Stimulated activated naive CD4-positive, alpha-beta T cell (primary cell): ENCODE data around the gene PBX1.
"Not testable (repeated sequence)": the region's sequence is repeated elsewhere in the genome, so short reads cannot be mapped to it uniquely, and the experiment has no call there.

ENCODE experiments used
- DNase-seq, 6 experiments: peaks; one replicate each; lab custom pipeline; 2025; lab: John Stamatoyannopoulos, UW

Gene PBX1

DNA sequence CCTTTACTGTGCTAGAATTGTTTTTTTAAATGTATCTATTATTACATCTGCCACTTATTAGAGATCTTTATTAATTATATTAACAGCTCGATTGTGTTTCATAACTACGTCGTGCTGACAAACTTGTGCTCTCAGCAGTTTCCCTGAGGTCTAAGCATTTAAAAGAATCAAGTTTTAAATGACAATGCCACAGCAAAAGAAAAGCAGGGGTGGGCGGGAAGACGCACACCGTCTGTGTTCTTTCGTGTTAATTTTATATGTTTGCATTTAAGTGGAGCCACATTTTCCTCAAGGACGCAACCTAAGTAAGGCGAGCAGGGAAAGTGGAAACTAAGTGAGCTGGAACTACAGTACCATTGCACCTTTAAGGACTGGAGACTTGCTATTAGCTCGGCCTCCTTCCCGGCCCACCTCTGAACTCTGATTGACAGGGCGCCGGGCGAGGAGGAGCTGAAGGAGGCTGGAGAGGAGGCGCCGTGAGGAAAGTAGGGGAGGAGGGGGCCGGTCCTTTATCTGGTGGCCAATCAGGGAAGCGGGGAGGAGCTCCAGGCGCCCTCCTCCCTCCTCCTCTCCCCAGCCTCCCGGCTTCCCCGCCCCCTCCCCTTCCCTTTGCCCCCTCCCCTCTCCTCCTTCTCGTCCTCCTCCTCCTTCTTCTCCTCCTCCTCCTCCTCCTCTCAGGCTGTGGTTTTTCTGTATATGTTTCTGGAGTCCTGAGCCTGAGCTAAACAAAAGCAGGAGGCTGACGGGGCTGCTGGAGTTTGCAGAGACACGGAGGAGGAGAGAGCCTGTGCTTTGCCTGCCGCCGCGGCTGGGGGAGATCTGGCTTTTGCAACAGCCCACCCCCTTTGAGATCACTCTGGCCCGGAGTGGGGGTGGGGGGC lies at the start of gene PBX1:
Gene PBX1 (plus strand): TSS at position 724 of the 881 bp plus-strand sequence.
- DNase-seq: peak; percentile 29 to 71 (median 60)

DNA sequence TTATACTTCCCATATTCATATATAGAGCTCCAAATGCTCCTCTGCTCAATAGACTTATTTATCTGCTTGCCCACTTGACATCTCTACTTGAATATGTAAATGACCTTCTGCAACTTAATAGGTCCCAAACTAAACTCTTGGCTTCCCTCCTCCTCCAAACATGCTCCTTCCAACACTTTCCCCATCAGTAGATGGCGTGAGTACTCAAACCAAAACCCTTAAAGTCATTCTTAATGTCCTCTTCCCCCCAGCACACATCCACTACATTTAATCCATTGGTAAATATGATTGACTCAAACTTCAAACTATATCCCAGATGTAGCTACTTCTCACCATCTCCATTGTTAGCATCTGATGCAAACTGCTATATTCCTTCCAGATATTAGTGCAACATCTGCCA lies 48.5 kb upstream of the PBX1 start:
- no peak for DNase-seq

DNA sequence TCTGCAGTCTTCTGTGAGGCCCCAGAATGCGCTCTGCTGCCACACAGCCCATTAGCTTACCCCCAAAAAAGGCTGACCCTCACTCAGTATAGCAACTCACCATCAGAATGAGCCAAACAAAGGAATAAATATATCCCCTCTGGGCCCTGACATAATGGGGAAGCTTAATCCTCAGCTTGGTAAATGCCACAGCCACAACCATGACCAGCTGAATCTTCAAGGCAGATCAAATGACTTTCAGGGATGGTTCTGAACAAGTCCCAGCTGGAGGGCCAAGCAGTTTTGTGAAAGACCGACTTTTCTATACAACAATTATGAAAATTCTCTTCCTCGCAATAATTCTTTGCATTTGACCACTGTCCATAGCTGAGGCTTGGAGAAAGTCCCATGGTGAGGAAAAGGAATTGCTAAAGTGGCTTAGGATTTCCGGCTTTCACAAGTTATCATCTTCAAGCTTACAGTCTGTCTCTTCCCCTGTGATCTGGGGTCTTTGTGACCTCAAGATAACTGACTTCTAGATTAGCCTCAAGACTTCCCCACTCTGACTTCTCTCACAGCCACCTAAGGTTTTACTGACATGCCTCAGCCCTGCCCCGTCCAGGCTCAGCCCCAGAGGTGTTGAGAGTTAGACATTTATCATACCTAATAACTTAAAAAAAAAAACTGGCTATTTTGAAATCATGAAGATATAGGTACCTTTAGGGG lies 47.8 kb upstream of the PBX1 start:
- DNase-seq: no peak

DNA sequence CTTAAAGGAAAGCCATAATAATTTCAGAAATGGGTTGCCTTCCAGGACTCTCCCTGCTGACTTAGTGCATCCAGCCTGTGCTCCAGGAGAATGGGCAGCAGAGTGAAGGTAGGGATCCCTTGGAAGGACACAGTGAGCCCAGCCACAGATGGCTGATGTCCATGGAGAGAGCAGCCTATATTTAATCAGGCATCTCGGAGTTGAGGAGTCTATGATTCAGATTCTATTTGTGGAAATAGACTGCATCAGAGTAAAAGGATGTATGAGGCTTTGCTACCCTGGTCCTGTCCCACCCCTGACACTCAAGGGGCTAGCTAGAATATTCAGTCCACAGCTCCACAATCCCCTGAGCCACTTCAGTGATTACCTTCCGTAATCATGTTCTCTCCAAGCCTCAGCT lies 43.8 kb upstream of the PBX1 start:
- no peak for DNase-seq

DNA sequence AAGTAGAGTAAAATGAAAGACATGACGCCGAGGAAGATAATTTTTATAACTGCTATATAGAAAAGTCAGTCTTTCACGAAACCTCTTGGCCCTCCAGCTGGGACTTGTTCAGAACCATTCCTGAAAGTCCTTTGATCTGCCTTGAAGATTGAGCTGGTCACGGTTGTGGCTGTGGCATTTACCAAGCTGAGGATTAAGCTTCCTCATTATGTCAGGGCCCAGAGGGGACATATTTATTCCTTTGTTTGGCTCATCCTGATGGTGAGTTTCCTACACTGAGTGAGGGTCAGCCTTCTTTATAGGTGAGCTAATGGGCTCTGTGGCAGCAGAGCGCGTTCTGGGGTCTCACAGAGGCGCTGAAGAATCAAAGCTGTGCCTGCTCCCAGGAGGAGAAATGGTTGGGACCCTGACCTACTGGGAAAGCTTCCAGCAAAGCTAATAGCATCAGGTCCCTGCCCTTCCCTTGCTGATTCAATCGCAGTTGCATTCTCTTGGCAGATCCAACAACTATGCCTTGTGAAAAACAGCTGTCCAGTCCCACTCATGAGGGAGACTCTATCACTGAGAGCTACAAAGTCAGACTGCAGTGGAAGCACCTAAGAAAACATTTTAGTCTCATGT lies 43.2 kb upstream of the PBX1 start:
- no peak for DNase-seq

DNA sequence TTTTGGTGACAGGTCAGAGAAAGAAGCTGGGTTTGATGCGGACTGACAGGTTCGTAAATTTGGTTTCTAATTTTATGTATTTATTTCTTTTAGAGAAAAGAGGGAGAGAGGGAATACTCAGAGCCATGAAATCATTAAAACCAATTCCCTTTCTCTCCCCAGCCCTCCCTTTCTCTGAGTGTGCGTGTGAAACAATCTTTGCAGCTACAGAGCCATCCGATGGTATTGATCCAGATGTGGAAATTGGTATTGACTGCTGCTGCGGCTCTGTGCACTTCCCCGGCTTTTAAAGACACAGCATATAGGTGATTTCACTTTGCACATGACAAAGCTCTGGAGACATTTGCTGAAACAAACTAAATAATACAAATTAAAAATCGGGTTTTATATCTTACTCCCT lies 42.4 kb upstream of the PBX1 start:
- no peak for DNase-seq

GRCh38 chr1:164518692-164519332 lies 40.2 kb upstream of the PBX1 start:
- no peak for DNase-seq

DNA sequence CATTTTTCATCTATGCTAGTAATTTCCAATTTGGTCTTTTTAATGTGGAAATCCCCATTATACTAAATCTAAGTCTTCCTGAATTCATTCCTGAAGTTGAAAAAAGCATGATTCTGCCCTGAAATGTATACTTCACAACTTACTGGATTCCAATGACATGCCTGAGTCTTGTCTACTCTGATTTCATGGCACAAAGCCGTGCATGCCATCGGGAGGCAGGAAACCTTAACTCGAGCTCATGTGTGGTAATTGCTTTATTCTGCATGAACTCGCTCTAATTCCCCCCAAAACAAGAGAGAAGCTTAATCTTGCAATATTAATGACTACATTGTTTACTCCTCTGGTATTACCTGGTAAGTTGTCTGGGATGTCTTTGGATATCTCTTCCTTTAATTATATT lies 39.6 kb upstream of the PBX1 start:
- DNase-seq: no peak

DNA sequence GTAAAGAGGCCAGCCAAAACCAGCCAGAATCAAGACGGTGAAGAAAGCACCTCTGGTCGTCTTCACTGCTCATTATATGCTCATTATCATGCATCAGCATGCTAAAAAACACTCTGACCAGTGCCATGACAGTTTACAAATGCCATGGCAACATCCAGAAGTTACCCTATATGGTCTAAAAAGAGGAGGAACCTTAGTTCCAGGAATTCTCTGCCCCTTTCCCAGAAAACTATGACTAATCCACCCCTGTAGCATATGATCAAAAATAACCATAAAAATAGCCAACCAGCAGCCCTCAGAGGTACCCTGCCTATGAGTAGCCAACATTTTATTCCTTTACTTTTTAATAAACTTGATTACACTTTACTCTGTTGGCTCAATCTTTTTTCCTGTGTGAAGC lies 34.2 kb upstream of the PBX1 start:
- DNase-seq: no peak

DNA sequence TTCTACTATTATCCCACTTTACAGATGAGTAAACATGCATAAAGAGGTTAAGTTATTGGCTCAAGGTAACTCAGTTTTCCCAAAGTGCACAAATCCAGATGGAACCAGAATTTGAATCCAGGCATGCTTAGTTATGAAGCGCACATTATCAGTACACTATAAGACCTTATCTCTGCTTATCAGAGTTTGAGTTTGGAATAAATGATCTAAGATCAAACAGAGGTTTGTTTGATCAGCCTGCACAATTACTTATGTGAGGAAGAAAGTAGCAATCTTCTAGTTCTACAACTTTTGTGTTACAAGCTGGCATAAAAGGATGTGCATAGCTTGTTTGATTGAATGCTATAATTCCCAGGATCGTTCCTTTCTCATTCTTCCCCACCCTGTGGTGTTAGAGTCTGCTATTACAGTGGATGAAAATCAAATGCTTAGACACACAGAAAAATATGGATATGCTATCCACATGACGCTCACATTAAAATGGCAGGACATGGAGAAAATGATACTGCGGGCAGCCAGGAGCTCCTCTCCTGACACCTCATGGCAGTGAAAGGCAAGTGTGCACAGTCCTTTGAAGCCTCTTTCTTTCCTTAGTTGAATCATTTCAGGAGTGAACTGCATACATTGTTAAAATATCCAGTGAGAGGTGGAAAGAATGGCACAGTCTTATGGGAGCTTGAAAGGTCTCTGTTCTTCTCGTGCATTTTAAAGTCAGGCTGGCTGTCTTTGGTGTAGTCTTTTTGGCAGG lies 23.9 kb upstream of the PBX1 start:
- no peak for DNase-seq

GRCh38 chr1:164552463-164552988 lies 6.5 kb upstream of the PBX1 start:
- DNase-seq: not testable (repeated sequence)

GRCh38 chr1:164557270-164557669 lies 1.7 kb upstream of the PBX1 start:
- no peak for DNase-seq

- no peak for DNase-seq
These were observed 513 bp downstream of the PBX1 start for GRCh38 chr1:164559342-164560051.

GRCh38 chr1:164560121-164560541 lies 1.1 kb downstream of the PBX1 start:
- no peak for DNase-seq

- DNase-seq: no peak
These were observed 1.6 kb downstream of the PBX1 start for GRCh38 chr1:164560556-164560955.

DNA sequence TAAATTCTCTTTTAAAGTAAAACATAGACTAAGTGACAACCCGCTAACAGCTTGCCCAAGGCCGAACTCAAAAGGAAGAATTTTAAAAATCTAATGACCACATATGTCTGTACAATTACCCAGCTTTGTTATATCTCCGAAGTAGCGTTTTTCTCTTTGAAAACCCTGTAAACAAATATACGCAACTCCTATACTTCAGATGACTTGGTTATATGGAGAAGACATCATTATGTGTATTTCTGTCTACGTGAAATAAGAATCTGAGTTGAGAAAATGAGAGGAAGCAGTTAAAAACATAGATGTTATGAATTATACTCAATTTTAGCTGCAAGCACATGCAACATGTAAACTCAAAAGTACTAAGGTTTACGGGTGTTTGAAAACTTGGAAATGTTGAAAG lies 2.0 kb downstream of the PBX1 start:
- no peak for DNase-seq

DNA sequence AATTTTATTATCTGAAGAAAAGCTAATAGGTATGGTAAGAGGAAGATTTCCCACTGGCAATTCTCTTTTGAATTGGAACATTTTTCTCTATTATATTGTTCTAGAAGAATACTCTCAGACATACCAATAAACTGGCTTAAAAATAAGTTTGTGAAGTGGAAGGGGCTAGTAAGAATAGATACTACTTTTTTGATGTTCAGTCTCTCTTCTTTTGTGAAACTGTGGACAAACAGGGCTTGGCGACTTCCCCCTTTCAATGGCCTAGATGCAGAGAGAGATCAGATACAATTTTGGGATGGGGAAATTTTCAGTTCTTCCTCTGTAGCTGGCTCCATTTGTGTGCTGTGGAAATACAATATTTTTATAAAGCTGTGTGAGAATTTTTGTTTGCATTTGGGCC lies 2.5 kb downstream of the PBX1 start:
- DNase-seq: no peak

DNA sequence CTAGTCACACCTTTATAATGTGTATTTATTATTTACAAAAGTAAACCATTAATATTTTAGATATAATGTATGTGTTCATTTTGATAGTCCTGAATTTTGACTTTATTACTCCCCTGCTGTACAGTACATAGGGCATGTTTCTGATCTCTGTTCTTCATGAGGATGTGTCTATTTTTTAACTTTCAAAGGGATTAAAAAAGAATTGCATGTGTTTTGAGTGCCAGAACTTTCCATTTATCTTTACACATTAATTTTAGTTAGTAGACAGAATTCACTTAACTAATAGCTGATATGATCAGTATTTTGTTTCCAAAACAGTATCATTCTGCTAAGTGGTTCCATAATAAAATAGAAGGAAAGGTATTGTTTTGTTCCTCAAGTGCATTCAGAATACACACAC lies 3.1 kb downstream of the PBX1 start:
- DNase-seq: no peak

DNA sequence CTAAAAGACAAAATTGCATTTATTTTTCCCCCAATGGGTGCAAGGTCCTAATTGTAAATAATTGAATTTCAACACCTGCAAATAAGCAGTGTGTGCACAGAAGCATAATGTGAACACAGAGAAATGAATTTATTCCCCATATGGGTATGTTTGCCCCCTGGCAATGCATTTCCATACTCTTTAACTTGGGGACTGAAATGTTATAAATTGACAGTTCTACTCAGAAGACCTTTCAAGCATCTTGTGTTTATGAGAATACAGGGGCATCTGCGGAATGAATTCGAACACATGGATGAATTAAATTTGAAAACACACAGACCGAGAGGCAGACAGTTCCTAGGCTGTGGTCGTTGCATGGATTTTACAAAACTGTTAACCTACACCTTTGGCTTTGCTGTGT lies 3.5 kb downstream of the PBX1 start:
- DNase-seq: no peak

- DNase-seq: no peak
These were observed 4.0 kb downstream of the PBX1 start for GRCh38 chr1:164562947-164563520.
